HG02981 (cell line): ENCODE measurements around the gene TUBGCP2.
A peak's percentile ranks its signal among the peaks of the same experiment; 100 is the strongest.
"Not testable (repeated sequence)": the region's sequence is repeated elsewhere in the genome, so short reads cannot be mapped to it uniquely, and the experiment has no call there.

ENCODE experiments used
- ATAC-seq: cut with Tn5 transposase; IDR thresholded peaks from one replicate; pipeline ENCODE4 v1.9.1; 2021; ENCODE audit warnings: mild to moderate bottlenecking, moderate library complexity; ENCODE audit not compliant: unreplicated experiment

TUBGCP2 gene

DNA sequence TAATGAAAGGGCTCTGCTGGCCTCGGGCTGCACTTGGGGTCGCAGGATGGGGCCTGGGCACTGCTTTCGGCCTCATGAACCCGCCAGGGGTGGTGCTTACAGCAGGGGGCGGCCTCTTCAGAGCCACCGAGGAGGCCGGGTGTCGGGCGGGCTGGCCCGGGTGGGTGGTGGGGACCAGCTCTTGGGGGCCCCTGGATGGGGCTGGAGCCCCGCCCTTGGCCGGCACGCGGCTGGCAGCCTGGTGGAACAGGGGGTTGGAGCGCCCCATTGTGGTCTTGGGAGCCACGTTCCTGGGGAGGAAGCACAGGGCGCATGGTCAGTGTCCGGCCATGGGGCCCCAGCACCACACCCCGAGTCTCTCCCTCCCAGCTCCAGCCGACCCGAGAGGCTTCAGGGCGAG, 40.8 kb downstream of the TUBGCP2 start:
- ATAC-seq = no peak

DNA sequence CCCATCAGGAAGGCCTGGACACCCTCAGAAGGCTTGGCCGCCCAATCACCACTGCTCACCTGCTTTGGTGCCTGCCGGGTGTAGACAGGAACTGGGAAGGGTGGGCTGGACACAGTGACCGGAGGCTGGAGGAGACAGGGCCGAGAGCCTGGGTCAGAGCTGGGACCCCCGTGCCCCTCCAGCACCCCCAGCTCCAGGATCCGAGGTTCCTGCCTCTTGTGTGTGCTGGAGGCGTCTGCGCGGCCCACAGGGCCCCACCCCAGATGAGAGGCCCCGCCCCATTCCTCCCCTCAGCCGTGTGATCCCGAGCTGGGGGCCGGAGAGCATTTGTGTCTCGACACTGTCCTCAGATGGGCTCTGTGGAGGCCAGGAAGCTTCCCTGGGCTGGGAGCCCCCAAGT, 41.4 kb downstream of the TUBGCP2 start:
- no peak for ATAC-seq

DNA sequence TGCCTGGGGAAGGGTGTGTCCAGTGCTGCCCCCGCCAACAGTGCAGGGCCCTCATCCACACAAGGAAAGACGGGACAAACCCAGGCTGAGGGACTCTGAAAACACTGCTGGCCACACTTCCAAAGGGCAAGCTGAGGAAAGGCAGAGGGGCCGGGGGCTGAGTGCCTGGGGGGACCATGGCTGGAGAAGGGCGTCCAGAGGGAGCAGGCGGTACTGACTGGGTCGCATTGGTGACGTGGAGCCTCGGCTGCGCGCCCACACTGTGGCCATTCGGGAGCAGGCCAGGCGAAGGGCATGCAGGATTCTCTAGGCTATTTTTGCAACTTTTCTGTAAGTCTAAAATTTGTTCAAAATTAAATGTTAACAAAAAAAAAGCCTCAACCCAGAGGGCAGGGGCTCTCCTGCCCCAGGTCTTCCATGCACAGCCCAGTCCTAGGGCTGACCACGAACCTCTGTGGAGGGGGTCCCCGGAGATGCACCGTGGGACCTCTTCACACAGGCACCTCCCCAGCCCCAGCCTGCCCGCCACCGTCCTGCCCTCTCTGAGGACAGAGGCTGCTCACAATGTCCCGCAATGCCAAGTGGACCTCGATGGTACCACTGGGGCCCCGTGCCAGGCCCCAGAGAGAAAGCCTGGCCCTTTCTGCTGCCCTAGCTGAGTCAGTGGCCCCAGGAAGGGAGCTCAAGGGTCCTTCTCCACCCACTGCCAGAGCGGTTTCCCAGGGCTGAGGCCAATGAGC, 42.4 kb downstream of the TUBGCP2 start:
- ATAC-seq = no peak

DNA sequence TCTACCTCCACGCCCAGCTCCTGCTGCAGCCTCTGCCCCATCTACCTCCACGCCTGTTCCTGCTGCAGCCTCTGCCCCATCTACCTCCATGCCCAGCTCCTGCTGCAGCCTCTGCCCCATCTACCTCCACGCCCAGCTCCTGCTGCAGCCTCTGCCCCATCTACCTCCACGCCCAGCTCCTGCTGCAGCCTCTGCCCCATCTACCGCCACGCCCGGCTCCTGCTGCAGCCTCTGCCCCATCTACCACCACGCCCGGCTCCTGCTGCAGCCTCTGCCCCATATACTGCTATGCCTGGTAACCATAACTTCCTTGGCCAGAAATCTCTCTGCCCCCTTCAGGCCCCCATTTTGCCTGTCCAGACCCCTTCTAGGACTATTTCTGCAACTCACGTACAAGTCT, 43.6 kb downstream of the TUBGCP2 start:
- not testable (repeated sequence) for ATAC-seq

DNA sequence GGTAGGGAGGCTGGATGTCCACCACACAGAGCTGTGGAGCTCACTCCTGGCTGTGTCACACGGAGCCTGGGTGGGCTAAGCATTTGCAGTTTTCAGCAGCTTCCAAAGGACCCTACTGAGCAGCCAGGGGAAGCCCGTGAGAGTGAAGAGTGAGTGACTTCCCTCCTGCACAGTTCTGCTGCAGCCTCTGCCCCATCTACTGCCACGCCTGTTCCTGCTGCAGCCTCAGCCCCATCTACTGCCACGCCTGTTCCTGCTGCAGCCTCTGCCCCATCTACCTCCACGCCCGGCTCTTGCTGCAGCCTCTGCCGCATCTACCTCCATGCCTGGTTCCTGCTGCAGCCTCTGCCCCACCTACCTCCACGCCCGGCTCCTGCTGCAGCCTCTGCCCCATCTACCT, 44.2 kb downstream of the TUBGCP2 start:
- no peak for ATAC-seq

DNA sequence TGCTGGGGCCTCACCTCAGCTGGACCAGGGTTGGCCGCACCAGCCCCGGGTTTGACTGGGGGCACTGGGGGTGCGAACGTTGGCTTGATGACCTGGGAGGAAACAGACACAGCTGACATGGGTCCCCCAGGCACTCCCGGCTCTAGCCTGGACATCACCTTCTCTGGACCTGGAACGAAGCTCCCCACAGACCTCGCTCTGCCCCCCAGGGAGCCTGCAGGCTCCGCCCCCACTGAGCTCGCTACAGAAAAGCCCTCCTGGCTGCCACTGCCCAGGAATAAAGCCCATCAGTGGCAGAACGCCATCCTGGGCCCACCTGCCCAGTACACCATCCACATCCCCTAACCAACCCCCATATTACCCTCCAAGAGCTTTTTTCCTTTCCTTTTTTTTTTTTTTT, 45.0 kb downstream of the TUBGCP2 start:
- no peak for ATAC-seq

DNA sequence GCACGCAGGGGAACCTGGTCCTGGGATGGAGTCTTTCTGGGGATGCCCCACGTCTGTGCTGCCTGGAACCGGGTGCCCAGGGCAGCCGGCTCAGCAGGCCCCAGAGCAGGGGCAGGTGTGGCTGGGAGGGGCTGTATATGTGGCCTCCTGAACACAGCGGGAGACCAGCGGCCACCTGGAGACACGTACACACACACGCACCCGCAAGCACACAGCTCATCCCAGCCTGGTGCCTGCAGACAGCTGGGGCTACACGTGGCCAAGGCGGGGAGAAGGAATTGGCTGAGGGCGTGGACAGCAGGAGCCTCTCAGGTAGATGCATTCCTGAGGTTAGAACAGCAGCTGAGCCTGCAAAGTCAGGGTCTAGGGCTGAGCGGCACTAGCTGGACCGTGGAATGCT, 46.0 kb downstream of the TUBGCP2 start:
- ATAC-seq = no peak

DNA sequence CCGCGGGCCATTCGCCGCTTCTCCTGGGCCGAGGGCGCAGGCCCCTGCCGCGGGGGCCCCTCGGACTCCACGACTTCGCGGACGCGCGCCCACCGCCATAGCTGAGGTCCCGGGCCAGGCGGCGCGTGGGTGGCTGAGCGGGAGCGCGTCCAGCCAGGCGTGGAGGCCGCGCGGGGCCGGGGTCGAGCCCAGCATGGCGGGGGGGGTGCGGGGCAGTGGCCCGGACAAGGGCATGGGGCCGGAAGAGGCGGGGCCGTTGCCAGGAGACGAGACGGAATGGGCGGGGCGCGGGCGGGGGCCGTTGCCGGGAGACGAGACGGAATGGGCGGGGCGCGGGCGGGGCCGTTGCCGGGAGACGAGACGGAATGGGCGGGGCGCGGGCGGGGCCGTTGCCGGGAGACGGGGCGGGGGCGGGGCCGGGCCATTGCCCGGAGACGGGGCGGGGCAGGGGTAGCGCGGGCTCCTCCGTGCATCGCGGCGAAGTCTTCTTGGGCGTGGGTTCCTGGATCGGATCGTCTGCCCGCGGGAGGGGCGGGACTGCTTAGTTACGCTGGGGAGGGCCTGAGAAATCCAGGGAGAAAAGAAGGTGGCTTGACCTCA, 46.8 kb downstream of the TUBGCP2 start:
- ATAC-seq = peak; percentile 50

DNA sequence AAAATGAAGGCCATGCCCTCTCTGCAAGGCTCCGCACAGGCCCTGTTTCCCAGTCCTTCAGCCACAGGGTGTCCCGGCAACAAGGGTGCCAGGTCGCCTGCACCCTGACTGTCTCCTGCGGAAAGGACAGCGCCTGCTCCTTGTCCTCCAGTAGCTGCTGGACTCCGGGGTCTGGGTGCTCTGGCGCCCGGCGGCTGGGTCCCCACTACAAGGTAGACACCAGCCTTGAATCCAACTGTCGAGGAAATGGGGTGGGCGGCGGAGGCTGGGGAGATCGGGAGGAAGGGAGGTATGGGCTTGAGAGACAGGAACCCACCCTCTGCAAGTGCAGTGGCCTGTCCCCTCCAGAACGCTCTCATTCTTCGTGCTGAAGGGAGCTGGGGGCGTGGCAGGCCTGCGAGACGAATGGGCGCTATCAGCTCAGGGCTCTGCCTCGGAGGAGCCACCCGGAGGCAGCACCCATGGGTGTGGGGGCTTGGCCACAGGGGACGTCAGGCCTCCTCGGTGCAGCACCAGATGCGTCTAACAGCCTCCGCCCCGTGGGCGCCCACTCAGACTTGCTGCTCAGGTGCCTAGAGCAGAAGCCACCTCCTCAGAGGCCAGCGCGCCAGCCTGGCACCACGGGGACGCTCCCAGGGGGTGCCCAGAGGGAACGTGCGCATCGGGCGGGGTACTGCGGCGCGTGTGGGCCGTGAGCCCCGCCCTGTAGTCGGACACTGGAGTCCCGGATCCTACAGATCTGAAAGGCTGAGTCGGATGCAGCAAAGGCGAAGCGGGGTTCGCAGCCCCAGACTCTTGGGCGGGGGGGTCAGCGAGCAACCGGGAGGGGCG, 47.6 kb downstream of the TUBGCP2 start:
- ATAC-seq = peak; percentile 45

DNA sequence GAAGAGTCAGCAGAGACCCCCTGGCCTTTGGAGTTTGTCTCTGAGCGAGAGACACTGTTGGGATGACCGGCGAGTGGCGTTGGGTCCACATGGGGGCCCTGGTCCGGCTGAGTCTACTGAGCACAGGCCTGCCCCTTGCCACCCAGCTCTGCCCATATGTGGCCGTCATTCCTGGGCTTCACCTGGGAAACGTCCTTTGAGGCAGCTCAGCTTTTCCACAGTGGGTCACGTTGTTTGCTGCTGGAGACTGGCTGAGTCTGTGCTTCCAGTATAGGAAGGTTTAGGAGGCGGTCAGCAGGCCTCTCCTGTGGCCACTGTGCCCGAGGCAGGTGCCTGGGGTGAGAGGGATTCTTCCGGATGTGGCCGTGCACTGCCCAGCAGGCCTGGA, 49.1 kb downstream of the TUBGCP2 start:
- no peak for ATAC-seq

DNA sequence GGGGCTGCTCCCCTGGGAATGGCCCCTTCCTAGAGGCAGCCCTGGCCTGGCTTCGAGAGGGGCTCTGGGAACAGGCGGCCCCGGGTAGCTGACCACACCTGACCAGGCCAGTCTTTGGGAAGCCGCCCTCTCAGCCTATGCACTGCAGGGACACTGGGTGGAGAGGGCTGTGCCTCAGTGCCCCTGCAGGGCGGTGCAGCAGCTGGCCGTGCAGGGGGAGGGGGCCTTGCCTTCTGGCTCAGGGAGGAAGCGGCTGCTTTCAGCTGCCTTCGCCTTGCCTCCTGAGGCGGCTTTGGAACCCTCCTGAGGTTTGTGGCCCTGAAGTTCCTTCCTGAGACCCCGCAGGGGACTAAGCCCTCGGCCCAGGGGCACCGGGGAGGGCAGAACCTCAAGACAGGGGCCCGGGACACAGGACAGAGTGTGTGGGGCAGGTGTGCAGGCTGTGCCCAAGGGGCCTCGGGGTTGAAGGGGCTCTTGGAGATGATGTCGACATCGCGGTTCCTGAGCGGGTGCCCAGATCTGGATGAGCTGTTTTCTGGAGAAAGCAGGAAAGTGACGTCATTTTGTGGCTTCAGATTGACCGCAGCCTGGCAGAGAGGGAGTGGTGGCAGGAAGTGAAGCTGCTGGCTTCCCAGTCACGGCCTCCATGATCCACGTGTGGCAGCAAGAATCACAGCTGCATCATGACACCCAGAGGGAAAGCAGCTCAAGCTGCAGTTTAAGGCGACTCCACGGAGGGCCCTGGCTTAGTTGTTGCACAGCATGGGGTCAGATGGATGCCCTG, 49.7 kb downstream of the TUBGCP2 start:
- no peak for ATAC-seq

DNA sequence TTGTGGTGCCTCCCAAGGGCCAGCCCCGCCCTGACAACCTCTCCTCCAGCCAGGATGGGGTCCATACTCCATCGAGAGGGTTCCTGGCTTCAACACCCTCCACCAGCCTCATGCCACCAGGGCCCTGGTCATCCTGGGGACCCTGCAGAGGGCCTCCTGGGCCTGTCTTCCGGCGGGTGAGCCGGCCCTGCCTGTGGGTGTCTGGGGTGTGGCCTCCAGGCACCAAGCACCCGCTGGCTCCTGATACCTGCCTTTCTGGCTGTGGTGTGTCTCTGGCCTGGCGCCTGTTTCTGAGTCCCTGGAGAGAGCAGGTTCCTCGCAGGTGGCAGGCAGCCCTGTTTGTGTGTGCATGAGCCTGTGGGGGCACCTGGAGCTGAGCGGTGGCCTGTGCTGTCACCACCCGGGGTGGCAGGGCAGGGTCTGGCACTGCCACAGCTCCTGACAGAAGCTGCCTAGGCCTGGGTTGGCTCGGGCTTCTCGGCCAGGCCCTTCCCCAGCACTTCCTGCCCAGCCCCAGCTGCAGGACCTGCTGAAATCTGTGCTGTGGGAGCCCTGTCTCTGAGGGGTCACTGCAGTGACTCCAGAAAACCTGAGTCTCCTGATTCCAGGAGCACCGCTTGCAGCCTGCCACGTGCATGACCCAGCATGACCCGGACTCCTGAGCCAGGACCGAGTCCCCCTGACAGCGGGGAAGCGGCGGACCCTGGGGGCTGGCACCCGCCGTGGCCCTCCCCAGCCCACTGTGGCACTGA, 50.4 kb downstream of the TUBGCP2 start:
- ATAC-seq = no peak

DNA sequence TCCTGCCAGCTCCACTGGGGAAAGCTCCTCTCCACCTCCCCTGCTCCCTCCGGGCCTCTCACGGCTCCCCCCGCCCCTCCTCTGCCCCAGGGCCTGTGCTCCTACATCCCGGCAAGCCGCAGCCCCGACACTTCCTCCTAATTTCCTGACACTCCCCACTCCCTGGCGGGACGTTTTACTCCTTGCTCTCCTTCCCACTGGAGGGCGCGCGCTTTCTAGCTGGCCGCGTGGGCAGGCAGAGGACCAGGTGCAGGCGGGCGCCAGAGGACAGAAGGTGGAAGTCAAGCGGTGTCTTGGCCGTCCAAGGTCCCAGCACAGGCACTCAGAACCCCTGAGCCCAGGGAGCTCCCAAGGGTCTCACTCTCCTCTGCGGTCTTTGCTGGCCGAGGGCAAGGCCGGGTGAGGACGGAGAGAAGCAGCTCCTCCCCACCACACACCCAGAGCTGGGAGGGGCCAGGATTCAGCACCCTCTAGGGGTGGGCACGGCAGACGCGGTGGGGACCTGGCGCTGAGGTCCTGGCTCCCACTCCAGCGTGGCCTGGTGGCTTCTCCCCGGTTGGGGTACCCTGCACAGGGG, 51.1 kb downstream of the TUBGCP2 start:
- no peak for ATAC-seq

DNA sequence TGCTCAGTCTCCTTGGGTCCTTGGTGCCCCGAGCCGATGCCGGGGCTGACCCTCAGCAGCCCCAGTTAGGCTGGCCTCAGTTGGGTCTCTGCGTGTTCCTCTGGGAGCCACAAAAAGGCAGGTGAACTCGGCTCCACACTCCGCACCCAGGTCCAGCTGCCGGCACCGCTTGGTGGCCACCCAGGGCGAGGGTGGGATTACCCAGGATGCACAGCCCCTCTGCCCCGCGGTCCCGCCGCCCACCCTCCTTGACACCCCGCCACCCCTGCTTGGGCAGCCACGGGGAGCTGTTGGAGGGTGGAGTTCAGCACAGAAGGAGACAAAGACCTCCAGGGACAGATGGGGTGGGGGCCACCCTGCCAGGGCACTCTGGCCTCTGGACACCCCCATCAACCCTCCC, 53.3 kb downstream of the TUBGCP2 start:
- no peak for ATAC-seq

DNA sequence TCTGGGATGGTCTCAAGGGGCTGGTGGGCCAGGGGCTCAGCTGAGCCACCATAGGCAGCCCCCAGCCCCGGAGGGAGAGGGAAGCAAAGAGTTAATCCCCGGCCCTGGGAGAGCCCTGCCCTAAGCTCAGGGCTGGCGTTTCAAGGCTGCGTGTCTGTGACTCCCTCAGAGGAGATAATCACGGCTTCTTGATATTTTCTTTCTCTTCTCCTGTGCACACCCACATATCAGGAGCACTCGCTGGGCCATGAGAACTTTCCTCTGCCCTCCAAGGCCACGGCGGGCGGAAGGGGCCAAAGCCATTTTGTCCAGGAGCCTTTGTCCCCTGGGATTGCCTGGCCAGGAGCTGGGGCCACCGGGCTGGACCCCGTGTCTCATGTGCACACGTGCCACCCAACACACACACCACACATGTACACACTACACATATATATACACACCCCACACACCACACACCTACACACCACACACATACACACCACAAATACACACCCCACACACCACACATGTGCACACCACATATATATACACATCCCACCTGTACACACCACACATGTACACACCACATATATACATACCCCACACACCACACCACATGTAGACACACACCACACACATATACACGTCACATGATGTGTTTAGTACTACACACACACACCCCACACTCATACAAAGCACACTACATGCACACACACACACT, 54.1 kb downstream of the TUBGCP2 start:
- no peak for ATAC-seq

DNA sequence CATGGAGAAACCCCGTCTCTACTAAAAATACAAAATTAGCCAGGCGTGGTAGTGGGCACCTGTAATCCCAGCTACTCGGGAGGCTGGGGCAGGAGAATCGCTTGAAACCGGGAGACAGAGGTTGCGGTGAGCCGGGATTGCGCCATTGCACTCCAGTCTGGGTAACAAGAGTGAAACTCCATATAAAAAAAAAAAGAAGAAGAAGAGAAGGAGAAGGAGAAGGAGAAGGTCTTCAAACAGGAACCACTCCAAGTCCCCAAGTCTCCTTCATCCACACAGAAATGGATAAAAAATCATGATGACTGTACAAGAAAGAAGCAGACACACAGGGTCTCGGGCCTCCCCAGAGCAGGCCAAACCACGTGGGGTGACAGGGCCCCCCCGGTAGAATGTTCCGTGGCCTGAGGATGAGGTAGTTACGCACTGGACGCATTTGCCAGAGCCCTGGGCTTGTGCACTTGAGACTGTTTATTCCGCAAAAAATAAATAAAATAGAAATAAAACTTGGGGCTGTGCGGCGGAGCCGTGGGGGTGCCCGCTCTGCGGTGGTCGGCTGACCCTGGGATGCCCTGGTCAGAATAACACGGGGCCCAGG, 55.2 kb downstream of the TUBGCP2 start:
- no peak for ATAC-seq

DNA sequence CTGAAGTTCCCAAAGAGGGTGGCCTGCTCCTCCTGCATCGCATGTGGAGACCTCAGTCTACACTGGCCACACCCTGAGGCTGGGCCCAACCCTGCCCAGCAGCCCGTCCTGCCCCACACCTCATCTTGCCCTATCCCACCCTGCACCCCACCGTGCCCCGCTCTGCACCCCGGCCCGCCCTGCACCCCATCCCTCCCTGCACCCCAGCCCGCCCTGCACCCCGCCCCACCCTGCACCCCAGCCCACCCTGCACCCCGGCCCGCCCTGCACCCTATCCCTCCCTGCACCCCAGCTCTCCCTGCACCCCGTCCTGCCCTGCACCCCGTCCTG, 56.5 kb downstream of the TUBGCP2 start:
- no peak for ATAC-seq

DNA sequence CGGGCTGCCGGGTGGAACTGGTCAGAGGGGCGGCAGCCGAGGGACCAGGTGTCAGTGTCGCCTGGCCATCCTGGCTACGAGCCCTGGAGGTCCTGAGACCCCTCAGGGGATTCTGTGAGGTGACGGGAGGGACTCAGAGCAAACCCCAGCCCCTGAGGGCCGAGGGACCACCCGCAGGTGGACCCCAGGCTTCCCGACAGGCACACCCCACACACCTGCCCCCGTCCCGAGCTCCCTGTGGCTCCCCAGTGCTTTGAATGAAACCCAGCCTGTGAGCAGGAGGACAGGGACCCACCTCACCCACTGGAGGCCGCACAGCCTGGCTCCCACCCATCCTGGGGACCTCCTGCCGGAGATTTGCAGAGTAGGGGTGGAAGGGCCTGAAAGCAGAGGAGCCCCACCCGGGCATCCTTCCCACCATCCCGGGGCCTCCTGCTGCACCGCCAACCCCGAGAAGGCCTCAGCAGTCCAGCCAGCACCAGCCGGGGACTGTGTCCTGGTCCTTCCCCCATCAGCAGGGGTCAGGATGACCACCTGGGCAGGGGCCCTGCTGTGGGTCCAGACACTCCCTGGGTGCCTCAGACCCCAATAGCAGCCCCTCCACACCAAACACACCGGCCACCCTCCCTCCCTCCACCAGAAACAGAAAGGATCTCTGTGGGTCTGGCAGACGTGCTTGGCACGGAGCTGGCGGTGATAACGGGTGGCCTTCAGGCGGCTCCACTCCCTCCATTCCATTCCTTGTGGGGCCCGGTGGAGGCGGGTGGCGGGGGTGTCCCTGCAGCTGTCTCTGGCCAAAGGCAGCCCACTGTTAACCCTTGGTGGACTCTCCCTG, 57.1 kb downstream of the TUBGCP2 start:
- no peak for ATAC-seq
